NCI-H748 treated with DMSO at 0.1 percent for 48 hours (cell line): Measurements from ENCODE around the gene HLF.

Source experiments
- DNase-seq: peaks from one replicate; lab custom pipeline; 2025; lab: John Stamatoyannopoulos, UW

The HLF gene

DNA sequence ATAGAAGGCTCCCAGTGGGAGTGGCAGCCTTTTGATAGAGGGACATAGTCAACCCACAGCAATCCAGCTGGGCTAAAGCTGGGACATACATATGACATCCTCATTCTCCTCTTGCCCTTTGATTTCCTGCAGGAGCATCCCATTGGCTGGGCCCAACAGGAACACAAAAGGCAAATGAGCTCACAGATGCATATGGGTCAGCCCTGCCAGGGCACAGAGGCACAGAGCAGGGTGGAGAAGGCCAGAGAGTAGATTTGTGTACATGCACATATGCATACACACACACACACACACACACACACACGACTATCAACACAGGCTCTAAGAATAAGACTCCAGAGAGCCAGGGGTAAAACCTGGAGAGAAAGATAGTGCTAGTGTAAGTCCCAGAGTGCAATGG, 98.3 kb downstream of the HLF start:
- no peak for DNase-seq

DNA sequence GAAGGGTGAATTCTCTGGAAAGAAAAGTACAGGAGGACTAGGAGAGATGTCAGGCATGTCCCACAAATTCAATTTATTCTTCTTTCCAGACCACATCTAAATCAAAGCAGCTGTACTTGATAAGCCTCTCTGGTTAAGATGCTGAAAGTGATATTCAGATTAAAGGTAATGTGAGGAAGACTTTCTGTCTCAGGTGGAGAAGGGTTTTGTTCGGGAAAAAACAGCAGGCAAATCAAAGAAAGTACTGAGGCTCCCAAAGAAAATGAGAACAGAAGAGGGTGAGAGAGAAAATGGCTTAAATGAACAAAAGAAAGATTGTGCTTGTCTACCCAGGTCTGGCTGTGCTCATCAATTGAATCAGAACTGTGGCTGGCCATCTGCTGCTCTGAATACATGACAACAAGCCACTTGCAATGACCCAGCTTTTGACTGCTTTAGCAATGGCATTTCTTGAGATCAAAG, 101.3 kb downstream of the HLF start:
- no peak for DNase-seq

- no peak for DNase-seq
These were observed 103.9 kb downstream of the HLF start for GRCh38 chr17:55368706-55369105.
